Thyroid gland (tissue), 4 donors: ENCODE measurements around the gene RBP4.

Experiments used
- POLR2A ChIP-seq, 2 donors: fragments of 450-650 bp; IDR thresholded peaks; one replicate each; pipeline ENCODE4 v1.6.1; 2017; ENCODE audit warnings: antibody characterized with exemption in 2 of 2, mild to moderate bottlenecking in 2 of 2, moderate library complexity in 1 of 2
- TF ChIP-seq, protein P1 (sequence below), 6 experiments: fragments of 200-600 bp in 3 of 6; fragments of 450-650 bp in 3 of 6; sonication (generic) in 3 of 6; IDR thresholded peaks; one replicate each; pipeline ENCODE4 v1.5.1; 2016 to 2019; ENCODE audit warnings: antibody characterized with exemption in 6 of 6, mild to moderate bottlenecking in 2 of 6, inconsistent platforms in 1 of 6, moderate library complexity in 1 of 6

DNA sequence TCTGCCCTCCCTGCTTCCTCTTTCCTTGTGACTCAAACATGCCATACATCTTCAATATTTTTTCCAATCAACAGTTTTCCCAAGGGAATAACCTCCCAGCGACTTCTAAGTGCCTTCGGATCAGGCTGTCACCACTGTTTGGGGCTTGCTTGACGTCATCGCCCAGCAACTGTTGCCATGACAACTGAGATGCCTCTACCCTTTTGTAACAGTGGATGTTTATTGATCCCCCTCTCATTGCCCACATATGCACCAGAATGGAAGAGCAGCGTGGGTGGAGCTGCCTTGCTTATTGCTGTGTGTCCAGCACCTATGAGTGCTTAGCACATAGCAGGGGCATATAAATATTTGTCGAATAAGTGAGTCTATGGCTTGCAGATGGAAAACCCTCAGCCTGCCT lies 20.2 kb downstream of the RBP4 start:
- TF ChIP-seq, protein P1, sequence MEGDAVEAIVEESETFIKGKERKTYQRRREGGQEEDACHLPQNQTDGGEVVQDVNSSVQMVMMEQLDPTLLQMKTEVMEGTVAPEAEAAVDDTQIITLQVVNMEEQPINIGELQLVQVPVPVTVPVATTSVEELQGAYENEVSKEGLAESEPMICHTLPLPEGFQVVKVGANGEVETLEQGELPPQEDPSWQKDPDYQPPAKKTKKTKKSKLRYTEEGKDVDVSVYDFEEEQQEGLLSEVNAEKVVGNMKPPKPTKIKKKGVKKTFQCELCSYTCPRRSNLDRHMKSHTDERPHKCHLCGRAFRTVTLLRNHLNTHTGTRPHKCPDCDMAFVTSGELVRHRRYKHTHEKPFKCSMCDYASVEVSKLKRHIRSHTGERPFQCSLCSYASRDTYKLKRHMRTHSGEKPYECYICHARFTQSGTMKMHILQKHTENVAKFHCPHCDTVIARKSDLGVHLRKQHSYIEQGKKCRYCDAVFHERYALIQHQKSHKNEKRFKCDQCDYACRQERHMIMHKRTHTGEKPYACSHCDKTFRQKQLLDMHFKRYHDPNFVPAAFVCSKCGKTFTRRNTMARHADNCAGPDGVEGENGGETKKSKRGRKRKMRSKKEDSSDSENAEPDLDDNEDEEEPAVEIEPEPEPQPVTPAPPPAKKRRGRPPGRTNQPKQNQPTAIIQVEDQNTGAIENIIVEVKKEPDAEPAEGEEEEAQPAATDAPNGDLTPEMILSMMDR (IDR thresholded peaks at IDR 0.05): no peak
- no peak for TF ChIP-seq POLR2A (IDR thresholded peaks at IDR 0.05)
